HepG2 (cell line): ENCODE data around the gene DLEC1. TPM values are rescaled to one million over a fixed set of nuclear protein-coding genes. Genes with fewer than 3 reads are reported as not detected.

ENCODE experiments used
- GABPB1 ChIP-seq: IDR thresholded peaks from 2 replicates; pipeline ENCODE4 v1.6.1; 2016; ENCODE audit warnings: mild to moderate bottlenecking, missing genetic modification reagents, moderate library complexity, missing compliant biosample characterization
- HNRNPUL1 ChIP-seq: fragments of 200-400 bp; formaldehyde crosslinking; IDR thresholded peaks from 2 replicates; pipeline ENCODE4 v1.6.1; 2017; ENCODE audit warnings: low read depth, mild to moderate bottlenecking, low read length, moderate library complexity
- HOXA3 ChIP-seq: sonication (generic); formaldehyde crosslinking; IDR thresholded peaks from 2 replicates; pipeline ENCODE4 v1.5.0; 2020; ENCODE audit warnings: missing genetic modification reagents
- ISL2 ChIP-seq: sonication (generic); formaldehyde crosslinking; IDR thresholded peaks from 2 replicates; pipeline ENCODE4 v1.5.0; 2020; ENCODE audit warnings: missing genetic modification reagents
- KLF11 ChIP-seq: IDR thresholded peaks from 2 replicates; pipeline ENCODE4 v1.6.1; 2016; ENCODE audit warnings: missing compliant biosample characterization
- MYC ChIP-seq: sonication (generic); formaldehyde crosslinking; IDR thresholded peaks from 2 replicates; pipeline ENCODE4 v1.9.0; 2021; ENCODE audit warnings: missing genetic modification reagents, borderline replicate concordance
- NCOR1 ChIP-seq: fragments of 200-600 bp; sonication (generic); IDR thresholded peaks from 2 replicates; pipeline ENCODE4 v1.7.0; 2017; ENCODE audit warnings: antibody characterized with exemption, low read length, borderline replicate concordance
- NFYB ChIP-seq: sonication (generic); formaldehyde crosslinking; IDR thresholded peaks from 2 replicates; pipeline ENCODE4 v1.4.0; 2020; ENCODE audit warnings: missing genetic modification reagents
- ONECUT2 ChIP-seq: sonication (generic); formaldehyde crosslinking; IDR thresholded peaks from 2 replicates; pipeline ENCODE4 v1.4.0; 2020; ENCODE audit warnings: missing genetic modification reagents
- PRMT3 ChIP-seq: sonication (generic); formaldehyde crosslinking; IDR thresholded peaks from 2 replicates; pipeline ENCODE4 v1.8.1; 2022; ENCODE audit warnings: low read depth, mild to moderate bottlenecking, moderate library complexity, missing genetic modification reagents, borderline replicate concordance
- TFAP4 ChIP-seq: sonication (generic); IDR thresholded peaks from 2 replicates; pipeline ENCODE4 v1.6.1; 2016; ENCODE audit warnings: low read depth, borderline replicate concordance
- TFDP2 ChIP-seq: sonication (generic); formaldehyde crosslinking; IDR thresholded peaks from 2 replicates; pipeline ENCODE4 v1.4.0; 2020; ENCODE audit warnings: missing genetic modification reagents
- UBTF ChIP-seq: sonication (generic); formaldehyde crosslinking; IDR thresholded peaks from 2 replicates; pipeline ENCODE4 v1.4.0; 2020; ENCODE audit warnings: mild to moderate bottlenecking, missing genetic modification reagents
- YEATS2 ChIP-seq: sonication (generic); formaldehyde crosslinking; IDR thresholded peaks from 2 replicates; pipeline ENCODE4 v1.4.0; 2020; ENCODE audit warnings: missing genetic modification reagents, borderline replicate concordance
- ZBTB38 ChIP-seq: sonication (generic); formaldehyde crosslinking; IDR thresholded peaks from 2 replicates; pipeline ENCODE4 v1.5.1; 2020; ENCODE audit warnings: mild to moderate bottlenecking, missing genetic modification reagents
- ZFP90 ChIP-seq: sonication (generic); formaldehyde crosslinking; IDR thresholded peaks from 2 replicates; pipeline ENCODE4 v1.8.0; 2022; ENCODE audit warnings: missing genetic modification reagents, mild to moderate bottlenecking, inconsistent platforms, borderline replicate concordance
- ZNF263 ChIP-seq: sonication (generic); formaldehyde crosslinking; IDR thresholded peaks from 2 replicates; pipeline ENCODE4 v1.4.0; 2020; ENCODE audit warnings: missing genetic modification reagents
- ZNF430 ChIP-seq: sonication (generic); formaldehyde crosslinking; IDR thresholded peaks from 2 replicates; pipeline ENCODE4 v1.9.0; 2021; ENCODE audit warnings: mild to moderate bottlenecking, missing genetic modification reagents
- ZNF597 ChIP-seq: sonication (generic); formaldehyde crosslinking; IDR thresholded peaks from 2 replicates; pipeline ENCODE4 v1.5.0; 2020; ENCODE audit warnings: missing genetic modification reagents
- ZNF772 ChIP-seq: sonication (generic); formaldehyde crosslinking; IDR thresholded peaks from 2 replicates; pipeline ENCODE4 v1.5.0; 2020; ENCODE audit warnings: mild to moderate bottlenecking, missing genetic modification reagents
- ZNF776 ChIP-seq: sonication (generic); formaldehyde crosslinking; IDR thresholded peaks from 2 replicates; pipeline ENCODE4 v1.4.0; 2020; ENCODE audit warnings: mild to moderate bottlenecking, missing genetic modification reagents
- polyA plus RNA-seq, 8 experiments: library from polyadenylated mRNA; depleted of rRNA in 3 of 8; stranded (reverse) in 7 of 8; unstranded in 1 of 8; fragments of >200 nt; fragmentation: Illumina TruSeq in 4 of 8; extraction: Trizol in 4 of 8; gene quantifications; 2 replicates each; pipeline versions ENCODE4 v1.2.1 to v1.2.3, GENCODE V29; 2011 to 2016; ENCODE audit warnings: low read depth in 4 of 8, missing spikeins in 1 of 8, mixed read lengths in 1 of 8; ENCODE audit not compliant: insufficient read depth in 1 of 8
- total RNA-seq, 5 experiments: library from RNA; depleted of rRNA; stranded (reverse); fragments of >200 nt; fragmentation: Illumina TruSeq; extraction: Trizol; gene quantifications; 2 replicates each; pipeline ENCODE4 v1.2.3, GENCODE V29; 2016; ENCODE audit warnings: low read depth in 1 of 5

The DLEC1 gene
- total and polyA plus RNA-seq, 2 of the 13 experiments (the other 11 are each of a cell fraction or from before 2014, with no cell fraction given): 0.09 TPM; not detected in 1

- TF ChIP-seq UBTF (peak; percentile 64; the same call in 1 of the 2 replicates), MYC (CRISPR knock-in tag) (peak; percentile 73), TFDP2 (CRISPR knock-in tag) (peak; percentile 86), ONECUT2 (CRISPR knock-in tag) (no peak), NCOR1 (no peak), ZNF263 (CRISPR knock-in tag) (0 out of 2 replicates have a peak, but pooled peaks have one; percentile 27), TFAP4 (peak; percentile 62; the same call in 1 of the 2 replicates), HNRNPUL1 (no peak), NFYB (peak; percentile 98), ZNF430 (CRISPR knock-in tag) (peak; percentile 28; the same call in 1 of the 2 replicates), ZNF772 (CRISPR knock-in tag) (peak; percentile 94), KLF11 (CRISPR knock-in tag) (peak; percentile 79; the same call in 1 of the 2 replicates), ISL2 (peak; percentile 73; the same call in 1 of the 2 replicates), ZNF776 (CRISPR knock-in tag) (peak; percentile 9; the same call in 1 of the 2 replicates), ZNF597 (CRISPR knock-in tag) (no peak), GABPB1 (peak; percentile 93), HOXA3 (CRISPR knock-in tag) (peak; percentile 100), YEATS2 (CRISPR knock-in tag) (peak; percentile 73; the same call in 1 of the 2 replicates), ZFP90 (peak; percentile 76; the same call in 1 of the 2 replicates), ZBTB38 (CRISPR knock-in tag) (peak; percentile 57; the same call in 1 of the 2 replicates), PRMT3 (0 out of 2 replicates have a peak, but pooled peaks have one; percentile 81)
Measured at GRCh38 chr3:38164952-38165721, 126.1 kb downstream of the DLEC1 start, which contains the start of gene OXSR1 (continued).
